NCI-H82 (cell line): ENCODE results near the gene IGF2BP1.
A peak's percentile ranks its signal among the peaks of the same experiment; 100 is the strongest.

Experiments
- DNase-seq: peaks from one replicate; lab custom pipeline; 2025; lab: John Stamatoyannopoulos, UW

IGF2BP1 gene

GRCh38 chr17:48997103-48997826 lies at the start of gene IGF2BP1:
Gene IGF2BP1, plus strand, starts transcription at chr17:48997385. Its CDS starts 361 bp downstream, at chr17:48997746.
- DNase-seq, result peak; percentile 97

GRCh38 chr17:48951572-48951971 lies 45.6 kb upstream of the IGF2BP1 start:
- no peak for DNase-seq

- DNase-seq, result no peak
Observed at GRCh38 chr17:48952904-48953303, 44.3 kb upstream of the IGF2BP1 start.

- DNase-seq, result peak; percentile 93
Observed at GRCh38 chr17:48954300-48954755, 42.9 kb upstream of the IGF2BP1 start.

- DNase-seq, result peak; percentile 80
Observed at GRCh38 chr17:48960834-48961515, 36.2 kb upstream of the IGF2BP1 start.

- peak; percentile 70 for DNase-seq
Observed at GRCh38 chr17:48961516-48962233, 35.5 kb upstream of the IGF2BP1 start.

GRCh38 chr17:48970224-48970623 lies 27.0 kb upstream of the IGF2BP1 start:
- peak; percentile 99 for DNase-seq

- DNase-seq, result peak; percentile 82
Observed at GRCh38 chr17:48970865-48971687, 26.1 kb upstream of the IGF2BP1 start.

GRCh38 chr17:48972749-48973097 lies 24.5 kb upstream of the IGF2BP1 start:
- DNase-seq, result no peak

- peak; percentile 99 for DNase-seq
Observed at GRCh38 chr17:48973806-48974205, 23.4 kb upstream of the IGF2BP1 start.

- no peak for DNase-seq
Observed at GRCh38 chr17:48981927-48982539, 15.2 kb upstream of the IGF2BP1 start.

- DNase-seq, result no peak
Observed at GRCh38 chr17:48985436-48986245, 11.5 kb upstream of the IGF2BP1 start.

GRCh38 chr17:48989100-48989499 lies 8.1 kb upstream of the IGF2BP1 start:
- DNase-seq, result no peak

GRCh38 chr17:48990882-48991357 lies 6.3 kb upstream of the IGF2BP1 start:
- peak; percentile 63 for DNase-seq

GRCh38 chr17:48992444-48992843 lies 4.7 kb upstream of the IGF2BP1 start:
- DNase-seq, result no peak

- DNase-seq, result no peak
Observed at GRCh38 chr17:48993305-48993704, 3.9 kb upstream of the IGF2BP1 start.

- DNase-seq, result peak; percentile 82
Observed at GRCh38 chr17:48993951-48994350, 3.2 kb upstream of the IGF2BP1 start.

- peak; percentile 87 for DNase-seq
Observed at GRCh38 chr17:48994549-48995303, 2.5 kb upstream of the IGF2BP1 start.

GRCh38 chr17:48995304-48995973 lies 1.7 kb upstream of the IGF2BP1 start:
- DNase-seq, result peak; percentile 94
